Vagina (tissue), 2 donors: ENCODE results near the gene TCAF1.

Experiments used
- CTCF ChIP-seq, 3 experiments: fragments of 450-650 bp in 2 of 3; fragments of 200-600 bp in 1 of 3; sonication (generic) in 1 of 3; IDR thresholded peaks; one replicate each; pipeline ENCODE4 v1.5.1; 2017 to 2019; ENCODE audit warnings: antibody characterized with exemption in 3 of 3, mild to moderate bottlenecking in 2 of 3, moderate library complexity in 2 of 3
- POLR2A ChIP-seq, 2 donors: fragments of 450-650 bp; IDR thresholded peaks; one replicate each; pipeline ENCODE4 v1.6.1; 2017; ENCODE audit warnings: antibody characterized with exemption in 2 of 2, mild to moderate bottlenecking in 2 of 2, moderate library complexity in 2 of 2

GRCh38 chr7:143914938-143915652 lies 13.1 kb upstream of the TCAF1 start:
- no peak for TF ChIP-seq CTCF (IDR thresholded peaks at IDR 0.05)
- TF ChIP-seq POLR2A (IDR thresholded peaks at IDR 0.05): no peak
